ENCODE data around the gene PTPRN2.
"Not testable (repeated sequence)": the region's sequence is repeated elsewhere in the genome, so short reads cannot be mapped to it uniquely, and the experiment has no call there.

The PTPRN2 gene

GRCh38 chr7:157784041-157784835 lies 803.4 kb downstream of the PTPRN2 start:
- no peak for DNase-seq (ENCODE audit: low read depth)
- H3K4me3 ChIP-seq (ENCODE audit: low read depth, low read length), result no peak overlapping the region
- TF ChIP-seq CTCF (IDR thresholded peaks at IDR 0.05; ENCODE audit: control insufficient read depth, extremely low read depth, insufficient read depth), result no peak

- TF ChIP-seq CTCF (IDR thresholded peaks at IDR 0.05; ENCODE audit: control insufficient read depth, extremely low read depth, insufficient read depth), result no peak
- no peak overlapping the region for H3K4me3 ChIP-seq (ENCODE audit: low read depth, low read length)
- no peak for DNase-seq (ENCODE audit: low read depth)
Observed at GRCh38 chr7:157782041-157782440, 805.6 kb downstream of the PTPRN2 start.

GRCh38 chr7:157780721-157781120 lies 806.9 kb downstream of the PTPRN2 start:
- no peak for DNase-seq (ENCODE audit: low read depth)
- H3K4me3 ChIP-seq (ENCODE audit: low read depth, low read length), result no peak overlapping the region
- no peak for TF ChIP-seq CTCF (IDR thresholded peaks at IDR 0.05; ENCODE audit: control insufficient read depth, extremely low read depth, insufficient read depth)

- H3K4me3 ChIP-seq (ENCODE audit: low read depth, low read length), result no peak overlapping the region
- TF ChIP-seq CTCF (IDR thresholded peaks at IDR 0.05; ENCODE audit: control insufficient read depth, extremely low read depth, insufficient read depth), result no peak
- DNase-seq (ENCODE audit: low read depth), result no peak
Observed at GRCh38 chr7:157780312-157780711, 807.3 kb downstream of the PTPRN2 start.

GRCh38 chr7:157779206-157779605 lies 808.4 kb downstream of the PTPRN2 start:
- H3K4me3 ChIP-seq (ENCODE audit: low read depth, low read length), result no peak overlapping the region
- TF ChIP-seq CTCF (IDR thresholded peaks at IDR 0.05; ENCODE audit: control insufficient read depth, extremely low read depth, insufficient read depth), result no peak
- no peak for DNase-seq (ENCODE audit: low read depth)

GRCh38 chr7:157777194-157777762 lies 810.3 kb downstream of the PTPRN2 start:
- H3K4me3 ChIP-seq (ENCODE audit: low read depth, low read length); DNase-seq (ENCODE audit: low read depth): not testable (repeated sequence)

- TF ChIP-seq CTCF (IDR thresholded peaks at IDR 0.05; ENCODE audit: control insufficient read depth, extremely low read depth, insufficient read depth), result no peak
- H3K4me3 ChIP-seq (ENCODE audit: low read depth, low read length), result no peak overlapping the region
- DNase-seq (ENCODE audit: low read depth), result no peak
Observed at GRCh38 chr7:157775560-157776332, 811.9 kb downstream of the PTPRN2 start.

All from LNCaP clone FGC (cell line).